Ascending aorta (tissue), 2 donors: ENCODE measurements around the gene STX8. TPM values are rescaled to one million over a fixed set of nuclear protein-coding genes. Genes with fewer than 3 reads are reported as not detected.

Experiments
- DNase-seq, 2 donors: peaks; one replicate each; pipeline ENCODE4 v3.0.0-alpha.2; 2019; ENCODE audit warnings: low spot score in 2 of 2
- H3K27ac ChIP-seq, 2 donors: fragments of 200-600 bp; sonication (generic); one replicate each; pipeline ENCODE4 v1.5.1; 2016 to 2017; ENCODE audit warnings: mild to moderate bottlenecking in 1 of 2
- H3K27me3 ChIP-seq: fragments of 200-600 bp; sonication (generic); one replicate; pipeline ENCODE4 v1.5.1; 2017
- H3K36me3 ChIP-seq, 2 donors: fragments of 200-600 bp; sonication (generic); one replicate each; pipeline ENCODE4 v1.5.1; 2016
- H3K4me1 ChIP-seq, 2 donors: fragments of 200-600 bp; sonication (generic); one replicate each; pipeline ENCODE4 v1.5.1; 2016 to 2017; ENCODE audit warnings: mild to moderate bottlenecking in 1 of 2
- H3K4me3 ChIP-seq, 2 donors: fragments of 200-600 bp; sonication (generic); one replicate each; pipeline ENCODE4 v1.5.1; 2016 to 2017; ENCODE audit warnings: mild to moderate bottlenecking in 1 of 2
- H3K9me3 ChIP-seq, 2 donors: fragments of 200-600 bp; sonication (generic); one replicate each; pipeline ENCODE4 v1.5.1; 2016
- intact Hi-C: fragments of 100-400 bp; cut with DNase I; formaldehyde crosslinking; loops from one replicate; pipeline ENCODE4 v1.15.1; 2023
- total RNA-seq: library from RNA; depleted of rRNA; stranded (reverse); fragments of >200 nt; gene quantifications from one replicate; pipeline ENCODE4 v1.1.0, GENCODE V29; 2016
- TF ChIP-seq, protein P1 (sequence below), 3 experiments: fragments of 200-600 bp in 2 of 3; fragments of 450-650 bp in 1 of 3; sonication (generic) in 2 of 3; IDR thresholded peaks; one replicate each; pipeline ENCODE4 v1.5.1; 2016 to 2019; ENCODE audit warnings: antibody characterized with exemption in 3 of 3, mild to moderate bottlenecking in 1 of 3, moderate library complexity in 1 of 3

The STX8 gene
- total RNA-seq, 1 donor from 2014 or later: 7.6 TPM

- intact Hi-C loops: no loop called here
- Histone ChIP-seq H3K4me3 (no peak overlapping the region), H3K27me3 (no peaks in the 10 kb centered on the region), H3K4me1 (no peaks in the 10 kb centered on the region), H3K9me3 (no peaks in the 10 kb centered on the region), H3K36me3 (no peaks in the 10 kb centered on the region), H3K27ac (no peak overlapping the region)
- DNase-seq: no peak
- TF ChIP-seq, protein P1, sequence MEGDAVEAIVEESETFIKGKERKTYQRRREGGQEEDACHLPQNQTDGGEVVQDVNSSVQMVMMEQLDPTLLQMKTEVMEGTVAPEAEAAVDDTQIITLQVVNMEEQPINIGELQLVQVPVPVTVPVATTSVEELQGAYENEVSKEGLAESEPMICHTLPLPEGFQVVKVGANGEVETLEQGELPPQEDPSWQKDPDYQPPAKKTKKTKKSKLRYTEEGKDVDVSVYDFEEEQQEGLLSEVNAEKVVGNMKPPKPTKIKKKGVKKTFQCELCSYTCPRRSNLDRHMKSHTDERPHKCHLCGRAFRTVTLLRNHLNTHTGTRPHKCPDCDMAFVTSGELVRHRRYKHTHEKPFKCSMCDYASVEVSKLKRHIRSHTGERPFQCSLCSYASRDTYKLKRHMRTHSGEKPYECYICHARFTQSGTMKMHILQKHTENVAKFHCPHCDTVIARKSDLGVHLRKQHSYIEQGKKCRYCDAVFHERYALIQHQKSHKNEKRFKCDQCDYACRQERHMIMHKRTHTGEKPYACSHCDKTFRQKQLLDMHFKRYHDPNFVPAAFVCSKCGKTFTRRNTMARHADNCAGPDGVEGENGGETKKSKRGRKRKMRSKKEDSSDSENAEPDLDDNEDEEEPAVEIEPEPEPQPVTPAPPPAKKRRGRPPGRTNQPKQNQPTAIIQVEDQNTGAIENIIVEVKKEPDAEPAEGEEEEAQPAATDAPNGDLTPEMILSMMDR (IDR thresholded peaks at IDR 0.05): no peak
Observed at GRCh38 chr17:9273428-9274391, 301.9 kb downstream of the STX8 start.

GRCh38 chr17:9272501-9273200 is 303.0 kb downstream of the STX8 start:
- Histone ChIP-seq H3K4me1 (no peaks in the 10 kb centered on the region), H3K27ac (no peak overlapping the region), H3K9me3 (no peaks in the 10 kb centered on the region), H3K27me3 (no peaks in the 10 kb centered on the region), H3K4me3 (no peak overlapping the region), H3K36me3 (no peaks in the 10 kb centered on the region)
- intact Hi-C loops: no loop called here
- TF ChIP-seq, protein P1 (IDR thresholded peaks at IDR 0.05): no peak
- no peak for DNase-seq

GRCh38 chr17:9271989-9272388 is 303.6 kb downstream of the STX8 start:
- no peaks in the 10 kb centered on the region for H3K4me1 ChIP-seq
- no peaks in the 10 kb centered on the region for H3K9me3 ChIP-seq
- TF ChIP-seq, protein P1 (IDR thresholded peaks at IDR 0.05): no peak
- H3K27me3 ChIP-seq: no peaks in the 10 kb centered on the region
- intact Hi-C loops: no loop called here
- H3K27ac ChIP-seq: no peak overlapping the region
- H3K36me3 ChIP-seq: no peaks in the 10 kb centered on the region
- no peak overlapping the region for H3K4me3 ChIP-seq
- DNase-seq: no peak

DNA sequence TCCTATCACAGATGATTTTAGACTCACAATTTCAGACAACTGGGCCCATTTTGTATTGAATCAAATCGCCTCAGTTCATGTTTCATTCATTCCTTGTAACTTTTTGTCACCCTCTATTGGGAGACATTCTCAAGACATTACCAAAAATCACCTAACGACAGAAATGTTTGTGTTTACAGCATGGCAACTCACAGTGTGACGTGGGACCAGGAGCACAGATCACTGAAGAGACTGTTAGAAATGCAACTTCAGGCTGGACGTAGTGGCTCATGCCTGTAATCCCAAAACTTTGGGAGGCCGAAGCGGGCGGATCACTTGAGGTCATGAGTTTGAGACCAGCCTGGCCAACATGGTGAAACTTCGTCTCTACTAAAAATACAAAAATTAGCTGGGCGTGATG is 304.7 kb downstream of the STX8 start:
- Histone ChIP-seq H3K9me3 (no peaks in the 10 kb centered on the region), H3K27me3 (no peaks in the 10 kb centered on the region), H3K4me3 (no peak overlapping the region), H3K27ac (no peak overlapping the region), H3K36me3 (no peaks in the 10 kb centered on the region), H3K4me1 (peaks cover 0 to 6% of the 10 kb centered on the region in 2 donors)
- intact Hi-C loops: no loop called here
- no peak for DNase-seq
- TF ChIP-seq, protein P1 (IDR thresholded peaks at IDR 0.05): no peak

GRCh38 chr17:9269350-9270035 is 306.1 kb downstream of the STX8 start:
- DNase-seq: no peak
- no peak overlapping the region for H3K4me3 ChIP-seq
- TF ChIP-seq, protein P1 (IDR thresholded peaks at IDR 0.05): no peak

More at GRCh38 chr17:9269350-9270035, 306.1 kb downstream of the STX8 start:
- H3K27me3 ChIP-seq: no peaks in the 10 kb centered on the region
- H3K36me3 ChIP-seq: no peaks in the 10 kb centered on the region
- peaks cover 0 to 6% of the 10 kb centered on the region in 2 donors for H3K4me1 ChIP-seq
- intact Hi-C loops: no loop called here
- H3K9me3 ChIP-seq: no peaks in the 10 kb centered on the region
- H3K27ac ChIP-seq: no peak overlapping the region
